Femur (tissue), 1 donor: Measurements from ENCODE around the gene IPPK.
"Not testable (repeated sequence)": the region's sequence is repeated elsewhere in the genome, so short reads cannot be mapped to it uniquely, and the experiment has no call there.

Source experiments
- DNase-seq: peaks from one replicate; pipeline ENCODE4 v3.0.0-alpha.2; 2017

Gene IPPK

DNA sequence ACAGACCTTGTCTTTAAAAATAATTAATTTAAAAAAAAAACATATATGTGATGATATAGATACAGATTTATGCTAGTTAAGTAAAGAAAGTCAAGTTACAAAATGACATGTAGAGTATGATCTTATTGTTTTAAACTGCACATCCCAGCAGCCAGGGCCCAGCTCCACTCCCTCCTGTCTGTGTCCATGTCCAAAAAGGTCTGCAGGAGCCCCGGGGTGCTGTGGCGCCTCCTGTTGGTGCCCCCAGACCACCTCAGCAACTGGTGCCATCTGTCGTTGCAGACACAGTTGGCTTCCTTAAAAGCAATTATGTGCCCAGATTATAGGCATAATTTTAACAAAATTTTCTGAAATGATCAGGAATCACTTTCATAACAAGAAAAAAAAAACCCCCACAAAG is 33.3 kb downstream of the IPPK start:
- no peak for DNase-seq

GRCh38 chr9:92635760-92636159 is 34.2 kb downstream of the IPPK start:
- no peak for DNase-seq

DNA sequence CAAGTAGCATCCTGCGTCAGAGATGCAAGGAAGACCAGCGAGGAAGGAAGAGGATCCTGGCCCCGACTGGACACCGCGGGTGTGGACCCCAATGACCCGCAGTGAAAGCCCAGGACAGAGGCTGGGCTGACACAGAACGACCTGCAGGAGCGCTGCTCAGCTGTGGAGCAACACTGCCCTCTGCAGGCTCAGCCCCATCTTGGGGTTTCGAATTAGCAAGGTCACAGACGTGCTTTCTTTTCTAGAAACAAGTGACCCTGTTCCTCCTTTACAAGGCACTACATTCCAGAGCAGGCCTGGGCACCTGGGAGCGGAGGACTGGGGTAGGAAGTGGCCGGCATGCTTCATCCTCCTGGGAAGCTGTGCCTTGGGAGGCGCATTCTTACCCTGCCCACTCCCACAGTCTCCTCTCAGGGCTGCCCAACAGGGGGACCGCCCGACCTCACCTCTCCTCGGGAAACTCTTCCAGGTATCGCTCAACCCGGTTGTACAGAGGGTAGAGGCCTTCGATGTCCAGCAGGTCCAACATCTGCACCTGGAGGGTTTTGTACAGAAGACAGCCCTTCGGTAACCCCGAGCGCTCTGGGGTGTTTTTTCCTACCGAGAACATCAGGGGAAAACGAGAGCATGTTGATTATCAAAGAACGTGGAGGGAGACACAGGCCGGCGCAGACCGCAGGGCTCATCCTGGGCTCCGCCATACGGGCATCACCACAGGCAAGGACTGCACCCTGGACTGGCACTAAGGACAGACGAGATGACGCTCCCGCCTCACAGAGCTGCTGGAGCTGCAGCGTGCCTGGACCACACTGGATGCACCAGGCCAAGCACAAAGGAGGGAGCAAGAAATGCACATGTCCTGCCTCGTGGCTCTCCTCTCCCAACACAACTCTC is 35.0 kb downstream of the IPPK start:
- DNase-seq, result peak; percentile 92

DNA sequence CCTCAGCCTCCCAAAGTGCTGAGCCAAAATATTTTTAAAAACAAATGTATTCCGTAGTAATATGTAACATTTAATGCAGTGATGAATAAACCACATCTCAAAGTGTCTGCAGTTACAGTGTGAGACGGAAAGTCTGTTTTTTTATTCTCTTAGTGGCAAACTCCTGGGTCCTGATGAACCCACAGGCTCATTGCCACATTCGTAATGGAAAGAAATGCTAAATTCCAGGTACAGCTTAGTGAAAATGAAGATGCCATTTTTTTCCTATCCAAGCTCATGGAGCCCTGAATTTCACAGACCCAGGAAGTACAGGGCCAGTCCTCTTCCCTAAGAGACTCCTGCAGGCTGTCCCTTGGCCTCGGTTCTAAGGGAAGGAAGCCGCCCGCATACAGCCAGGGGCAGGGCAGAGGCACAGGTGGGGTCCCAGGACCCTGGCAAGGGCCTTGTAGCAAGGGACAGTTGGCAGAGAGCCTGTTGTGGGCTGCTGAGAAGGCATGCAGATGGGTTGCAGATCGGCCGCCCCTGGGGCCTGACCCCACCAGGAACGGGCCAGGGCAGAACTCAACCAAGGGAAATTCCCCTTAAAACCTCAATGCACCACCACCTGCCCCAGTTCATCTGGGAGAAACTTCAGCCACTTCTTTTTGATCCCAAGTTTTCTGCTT is 36.2 kb downstream of the IPPK start:
- DNase-seq, result no peak

DNA sequence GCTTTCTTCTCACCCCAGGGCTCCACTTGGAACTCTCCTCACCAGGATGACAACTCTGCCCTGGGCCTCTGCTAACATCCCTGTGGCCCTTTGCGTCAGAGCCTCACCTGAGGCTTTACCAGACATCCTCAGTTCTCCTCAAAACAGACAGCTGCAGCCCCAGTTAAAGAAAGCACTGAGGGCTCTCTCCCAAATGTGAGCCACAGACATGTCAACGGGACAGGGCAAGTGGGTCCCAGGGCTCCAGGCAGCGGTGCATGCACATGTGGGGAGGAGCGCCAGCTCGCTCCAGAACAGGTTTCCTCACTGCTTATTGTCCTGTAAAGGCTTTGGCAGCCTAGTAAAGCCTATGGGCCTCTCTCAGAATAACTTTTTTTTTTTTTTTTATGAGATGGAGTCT is 37.3 kb downstream of the IPPK start:
- no peak for DNase-seq

GRCh38 chr9:92631452-92632343 is 38.2 kb downstream of the IPPK start:
- DNase-seq, result no peak

DNA sequence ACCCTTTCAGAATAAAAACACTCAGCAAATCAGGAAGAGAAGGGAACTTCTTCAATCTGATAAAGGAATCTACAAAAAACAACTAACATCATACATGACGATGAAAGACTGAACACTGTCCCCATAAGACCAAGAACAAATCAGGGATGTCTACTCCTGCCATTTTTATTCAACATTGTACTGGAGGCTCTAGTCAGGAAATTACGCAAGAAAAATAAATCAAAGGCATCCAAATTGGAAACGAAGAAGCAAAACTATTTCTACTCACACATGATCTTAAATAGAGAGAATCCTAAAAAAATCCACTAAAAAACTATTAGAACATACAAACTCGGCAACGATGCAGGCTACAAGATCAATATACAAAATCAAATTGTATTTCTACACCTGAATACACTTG is 42.3 kb downstream of the IPPK start:
- DNase-seq, result no peak

- DNase-seq, result no peak
Measured at GRCh38 chr9:92626484-92626883, 43.4 kb downstream of the IPPK start.

DNA sequence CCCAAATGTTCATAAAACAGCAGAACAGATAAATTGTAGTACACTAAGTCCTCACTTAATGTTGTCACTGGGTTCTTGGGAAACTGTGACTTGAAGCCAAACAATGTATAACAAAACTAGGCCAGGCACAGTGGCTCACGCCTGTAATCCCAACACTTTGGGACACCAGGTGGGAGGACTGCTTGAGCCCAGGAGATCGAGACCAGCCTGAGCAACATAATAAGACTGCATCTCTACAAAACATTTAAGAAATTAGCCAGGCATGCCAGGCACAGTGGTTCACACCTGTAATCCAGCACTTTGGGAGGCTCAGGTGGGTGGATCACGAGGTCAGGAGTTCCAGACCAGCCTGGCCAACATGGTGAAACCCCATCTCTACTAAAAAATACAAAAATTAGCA is 46.0 kb downstream of the IPPK start:
- not testable (repeated sequence) for DNase-seq

GRCh38 chr9:92620845-92621244 is 49.1 kb downstream of the IPPK start:
- DNase-seq, result no peak

DNA sequence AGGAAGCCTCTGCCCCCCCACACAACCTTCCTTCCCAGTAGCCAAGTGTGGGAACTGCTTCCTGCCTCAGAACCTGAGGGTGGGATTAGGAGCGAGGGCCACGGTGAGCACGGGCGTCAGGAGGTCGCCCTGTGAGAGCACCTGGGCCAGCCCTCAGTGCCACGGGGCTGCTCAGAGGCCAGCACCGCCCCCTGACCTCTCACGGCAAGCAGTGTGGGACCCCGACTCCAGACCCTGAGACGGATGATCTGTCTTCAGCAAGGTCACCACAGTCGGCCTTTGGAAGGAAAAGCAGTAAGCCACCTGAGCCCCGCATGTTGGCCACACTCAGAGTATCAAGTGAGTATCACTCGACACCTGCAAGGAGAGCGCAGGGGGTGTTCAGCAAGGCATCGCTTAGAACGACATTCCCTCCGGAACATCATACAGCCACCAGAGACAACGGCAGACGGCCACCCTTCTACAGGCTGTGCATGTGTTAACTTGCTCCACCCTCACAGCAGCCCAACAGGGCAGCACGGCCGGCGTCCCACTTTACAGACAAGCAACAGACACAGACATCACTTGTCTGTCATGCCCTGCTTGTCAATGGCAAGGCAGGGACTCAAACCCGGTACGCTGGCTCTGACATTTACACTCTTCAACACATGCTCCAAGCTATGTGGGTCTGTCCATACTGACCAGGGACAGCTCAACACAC is 50.2 kb downstream of the IPPK start:
- no peak for DNase-seq

- no peak for DNase-seq
Measured at GRCh38 chr9:92618633-92619225, 51.2 kb downstream of the IPPK start.

GRCh38 chr9:92617951-92618510 is 51.9 kb downstream of the IPPK start:
- no peak for DNase-seq

DNA sequence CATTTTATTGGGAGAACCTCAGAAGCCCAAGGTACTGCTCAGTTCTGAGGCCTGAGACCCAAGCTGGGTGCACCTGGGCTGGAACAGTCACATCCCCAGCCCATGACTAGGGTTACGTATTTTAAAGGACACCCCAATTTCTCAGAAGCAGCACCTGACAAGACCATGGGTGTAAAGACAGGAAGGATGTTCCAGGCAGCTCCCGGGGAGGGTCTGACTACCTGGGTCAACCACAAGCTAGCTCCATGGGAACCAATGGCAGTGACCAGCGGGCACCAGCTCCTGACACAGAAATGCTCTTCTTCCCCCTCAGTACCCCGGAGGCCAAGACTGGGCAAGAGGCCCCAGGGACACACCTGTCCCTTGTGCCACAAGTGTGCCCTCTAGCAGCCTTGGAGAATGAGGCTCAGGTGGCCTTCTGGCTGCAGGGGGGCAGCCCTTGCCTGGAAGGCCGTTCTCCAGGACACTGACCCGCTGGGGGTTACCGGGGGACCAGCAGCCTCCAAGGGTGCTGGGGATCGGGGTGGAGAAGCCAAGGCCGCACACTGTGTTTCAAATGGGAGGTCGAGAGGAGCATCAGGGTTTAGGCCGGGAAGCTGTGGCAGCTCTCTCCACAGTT is 52.6 kb downstream of the IPPK start:
- no peak for DNase-seq

- DNase-seq, result no peak
Measured at GRCh38 chr9:92616655-92617111, 53.2 kb downstream of the IPPK start.

DNA sequence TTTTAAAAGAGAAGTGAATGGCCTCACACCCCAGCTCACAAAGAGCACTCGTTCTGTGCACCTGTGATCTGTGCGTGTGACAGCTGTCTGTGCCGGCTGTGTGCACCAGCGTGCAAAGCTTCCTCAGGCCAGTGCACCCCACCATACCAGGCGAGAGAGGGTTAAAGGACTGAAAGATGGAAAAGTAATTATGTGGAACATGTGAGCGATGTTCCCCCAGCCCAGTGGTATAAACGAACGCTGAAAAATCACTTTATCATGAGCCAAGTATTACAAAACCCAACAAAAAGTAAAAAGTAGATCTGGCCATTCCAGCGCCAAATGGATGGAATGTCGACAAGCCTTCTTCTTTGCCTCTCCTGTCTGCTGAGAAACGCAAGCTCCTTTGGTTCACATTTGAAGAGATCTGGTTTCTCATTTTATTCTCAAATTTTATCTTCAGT is 53.7 kb downstream of the IPPK start:
- peak; percentile 73 for DNase-seq

DNA sequence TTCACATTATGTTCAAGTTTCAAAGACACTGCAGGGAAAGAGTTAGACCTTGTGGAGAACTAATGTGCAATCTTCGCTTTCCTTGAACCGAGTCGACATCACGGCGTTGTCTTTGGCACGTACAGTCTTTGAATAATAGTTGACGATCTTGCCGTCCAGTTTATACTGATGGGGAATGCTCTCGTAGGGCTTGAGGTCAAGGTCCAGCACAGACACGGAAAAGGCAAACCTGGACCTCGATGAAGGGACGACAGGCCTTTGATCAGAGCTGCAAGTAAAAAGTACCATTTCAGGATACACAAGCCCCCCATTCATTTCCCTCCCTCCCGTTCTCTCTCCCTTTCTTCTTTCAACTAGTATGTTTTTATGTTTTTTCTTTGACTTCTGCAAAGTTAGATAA is 54.1 kb downstream of the IPPK start:
- DNase-seq, result no peak

DNA sequence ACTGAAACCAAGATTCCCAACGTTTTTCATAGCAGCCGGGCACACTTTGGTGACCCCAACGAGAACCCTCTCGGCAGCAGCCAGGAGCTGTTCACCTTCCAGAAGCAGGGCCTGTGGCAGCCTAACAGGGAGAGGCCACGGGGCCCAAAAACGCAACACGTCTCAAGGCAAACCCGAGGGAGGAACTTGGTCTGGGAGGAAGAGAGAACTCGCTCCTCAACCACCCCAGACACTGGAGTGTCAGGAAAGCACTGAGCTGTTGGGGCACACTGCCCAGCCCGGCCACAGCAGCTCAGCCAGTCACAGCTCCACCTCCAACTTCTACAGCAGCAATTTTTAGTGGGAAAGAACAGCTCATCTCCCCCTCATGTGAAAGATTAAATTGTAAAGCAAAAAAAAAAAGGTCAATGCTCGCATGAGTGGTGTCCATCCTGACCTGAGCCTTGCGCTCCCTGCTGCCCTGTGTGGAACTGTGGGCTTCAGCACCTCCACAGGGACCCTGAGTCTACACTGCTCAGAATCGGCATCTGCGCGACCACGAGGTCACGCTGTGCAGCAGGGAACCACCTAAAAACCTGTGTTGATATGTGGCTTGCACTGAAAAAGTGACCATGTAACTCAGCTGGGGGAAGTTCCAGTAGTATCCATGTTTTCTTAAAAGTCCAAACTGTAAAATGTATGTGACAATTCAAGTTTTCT is 55.0 kb downstream of the IPPK start:
- DNase-seq, result peak; percentile 83

DNA sequence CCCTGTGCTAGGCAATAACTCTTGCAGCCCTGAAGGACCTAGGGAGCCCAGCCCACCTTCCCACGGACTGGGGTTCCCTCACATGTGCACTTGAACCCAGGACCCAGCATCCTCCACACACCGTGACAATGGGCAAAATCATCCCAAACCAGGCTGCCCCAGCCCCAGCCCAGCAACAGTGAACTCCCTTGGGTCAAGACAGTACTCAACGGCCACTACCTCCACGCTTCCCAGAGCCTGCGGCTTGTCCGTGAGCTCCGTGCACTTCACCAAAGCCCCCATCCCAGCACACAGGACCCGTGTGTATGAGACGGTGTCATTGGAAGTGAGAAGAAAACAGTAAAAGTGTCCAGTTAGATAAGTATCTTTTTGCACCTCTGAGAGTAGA is 55.8 kb downstream of the IPPK start:
- DNase-seq, result no peak

- no peak for DNase-seq
Measured at GRCh38 chr9:92613268-92614122, 56.4 kb downstream of the IPPK start.
